GM12874 (cell line): Measurements from ENCODE around the gene MARS1.

Experiments
- CTCF ChIP-seq: IDR thresholded peaks from 2 replicates; pipeline ENCODE4 v1.5.1; 2011; ENCODE audit warnings: low read depth, mild to moderate bottlenecking, control low read depth, low read length, moderate library complexity; ENCODE audit not compliant: insufficient read depth

The MARS1 gene

GRCh38 chr12:57491393-57492280 is 3.8 kb downstream of the MARS1 start:
- TF ChIP-seq CTCF = peak; percentile 22; the same call in 1 of the 2 replicates

GRCh38 chr12:57496822-57497221 is 9.0 kb downstream of the MARS1 start:
- TF ChIP-seq CTCF = no peak

- TF ChIP-seq CTCF = no peak
Measured at GRCh38 chr12:57497223-57498131, 9.6 kb downstream of the MARS1 start.

GRCh38 chr12:57498132-57498502 is 10.2 kb downstream of the MARS1 start:
- TF ChIP-seq CTCF = no peak

GRCh38 chr12:57498571-57498970 is 10.7 kb downstream of the MARS1 start:
- TF ChIP-seq CTCF = no peak

- TF ChIP-seq CTCF = no peak
Measured at GRCh38 chr12:57500213-57500612, 12.3 kb downstream of the MARS1 start.

GRCh38 chr12:57511161-57511560 is 23.3 kb downstream of the MARS1 start:
- TF ChIP-seq CTCF = no peak
